Colonic mucosa (tissue), 4 donors: ENCODE measurements around the gene VN1R4. TPM values are rescaled to one million over a fixed set of nuclear protein-coding genes. Genes with fewer than 3 reads are reported as not detected.
"Not testable (repeated sequence)": the region's sequence is repeated elsewhere in the genome, so short reads cannot be mapped to it uniquely, and the experiment has no call there.

Experiments
- DNase-seq: peaks from one replicate; pipeline ENCODE4 v3.0.0-alpha.2; 2020
- H3K27ac ChIP-seq: fragments of 200-600 bp; one replicate; pipeline ENCODE4 v1.8.0; 2021
- H3K27me3 ChIP-seq: fragments of 200-600 bp; one replicate; pipeline ENCODE4 v1.8.0; 2021
- H3K36me3 ChIP-seq: fragments of 200-600 bp; one replicate; pipeline ENCODE4 v1.8.0; 2021
- H3K4me1 ChIP-seq: fragments of 200-600 bp; one replicate; pipeline ENCODE4 v1.8.0; 2021; ENCODE audit warnings: mild to moderate bottlenecking
- H3K4me3 ChIP-seq: fragments of 200-600 bp; one replicate; pipeline ENCODE4 v1.8.0; 2021
- H3K9ac ChIP-seq, 2 donors: one replicate each; pipeline ENCODE4 v1.7.0; 2013; ENCODE audit warnings: control low read depth in 2 of 2, low read depth in 2 of 2, low read length in 2 of 2
- H3K9me3 ChIP-seq: fragments of 200-600 bp; one replicate; pipeline ENCODE4 v1.8.0; 2021
- intact Hi-C: fragments of 100-400 bp; cut with DNase I; formaldehyde crosslinking; loops from one replicate; pipeline ENCODE4 v1.14.1; 2022
- total RNA-seq, 2 donors: library from RNA; stranded (reverse); fragmentation: NEBNext Ultra II Directional in 1 of 2; extraction: Animal tissue kit (Norgen Biotek cat#: 25700) in 1 of 2; gene quantifications; one replicate each; pipeline ENCODE4 v1.2.1, GENCODE V29; 2021
- TF ChIP-seq, protein P1 (sequence below): fragments of 200-600 bp; IDR thresholded peaks from one replicate; pipeline ENCODE4 v1.8.0; 2022; ENCODE audit warnings: antibody characterized with exemption, mild to moderate bottlenecking
- donor health status: healthy.
- donor health status: DM: no; HTN: no; CAD: no.
- donor health status: DM: no; HTN: no; CAD: no.

The VN1R4 gene
- total RNA-seq, 2 donors from 2014 or later: not detected

GRCh38 chr19:53254411-53255341 lies 12.8 kb downstream of the VN1R4 start, which contains the start of gene ZNF677:
TSS of gene ZNF677 (minus strand) at chr19:53254873. CDS start at chr19:53251550, 3,323 bp downstream.
- peak within 1 kb of the TSS; percentile 70 to 81 for H3K9ac ChIP-seq
- intact Hi-C loops: no loop called here
- H3K27ac ChIP-seq: no peak within 1 kb of the TSS

GRCh38 chr19:53246498-53246897 lies 21.0 kb downstream of the VN1R4 start:
- H3K4me1 ChIP-seq: no peaks in the 10 kb centered on the region
- no peak overlapping the region for H3K9ac ChIP-seq
- DNase-seq: no peak
- no peak overlapping the region for H3K4me3 ChIP-seq
- intact Hi-C loops: no loop called here
- no peaks in the 10 kb centered on the region for H3K27me3 ChIP-seq
- TF ChIP-seq, protein P1, sequence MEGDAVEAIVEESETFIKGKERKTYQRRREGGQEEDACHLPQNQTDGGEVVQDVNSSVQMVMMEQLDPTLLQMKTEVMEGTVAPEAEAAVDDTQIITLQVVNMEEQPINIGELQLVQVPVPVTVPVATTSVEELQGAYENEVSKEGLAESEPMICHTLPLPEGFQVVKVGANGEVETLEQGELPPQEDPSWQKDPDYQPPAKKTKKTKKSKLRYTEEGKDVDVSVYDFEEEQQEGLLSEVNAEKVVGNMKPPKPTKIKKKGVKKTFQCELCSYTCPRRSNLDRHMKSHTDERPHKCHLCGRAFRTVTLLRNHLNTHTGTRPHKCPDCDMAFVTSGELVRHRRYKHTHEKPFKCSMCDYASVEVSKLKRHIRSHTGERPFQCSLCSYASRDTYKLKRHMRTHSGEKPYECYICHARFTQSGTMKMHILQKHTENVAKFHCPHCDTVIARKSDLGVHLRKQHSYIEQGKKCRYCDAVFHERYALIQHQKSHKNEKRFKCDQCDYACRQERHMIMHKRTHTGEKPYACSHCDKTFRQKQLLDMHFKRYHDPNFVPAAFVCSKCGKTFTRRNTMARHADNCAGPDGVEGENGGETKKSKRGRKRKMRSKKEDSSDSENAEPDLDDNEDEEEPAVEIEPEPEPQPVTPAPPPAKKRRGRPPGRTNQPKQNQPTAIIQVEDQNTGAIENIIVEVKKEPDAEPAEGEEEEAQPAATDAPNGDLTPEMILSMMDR: no peak
- H3K27ac ChIP-seq: no peak overlapping the region
- H3K36me3 ChIP-seq: no peaks in the 10 kb centered on the region
- no peaks in the 10 kb centered on the region for H3K9me3 ChIP-seq

More at GRCh38 chr19:53254411-53255341, 12.8 kb downstream of the VN1R4 start, which contains the start of gene ZNF677:
- peak; percentile 87 for DNase-seq
- no peaks in the 10 kb centered on the region for H3K9me3 ChIP-seq
- H3K4me1 ChIP-seq: no peaks in the 10 kb centered on the region
- H3K36me3 ChIP-seq: no peaks in the 10 kb centered on the region
- H3K4me3 ChIP-seq: peak within 1 kb of the TSS; percentile 66
- TF ChIP-seq, protein P1: no peak
- no peaks in the 10 kb centered on the region for H3K27me3 ChIP-seq

- TF ChIP-seq, protein P1: no peak
- Histone ChIP-seq H3K36me3 (no peaks in the 10 kb centered on the region), H3K4me3 (no peak overlapping the region), H3K9ac (no peak overlapping the region), H3K4me1 (no peaks in the 10 kb centered on the region), H3K9me3 (peaks cover 18% of the 10 kb centered on the region), H3K27me3 (no peaks in the 10 kb centered on the region), H3K27ac (no peak overlapping the region)
- intact Hi-C loops: no loop called here
- DNase-seq: no peak
These were observed 30.3 kb downstream of the VN1R4 start for GRCh38 chr19:53237114-53237777.

DNA sequence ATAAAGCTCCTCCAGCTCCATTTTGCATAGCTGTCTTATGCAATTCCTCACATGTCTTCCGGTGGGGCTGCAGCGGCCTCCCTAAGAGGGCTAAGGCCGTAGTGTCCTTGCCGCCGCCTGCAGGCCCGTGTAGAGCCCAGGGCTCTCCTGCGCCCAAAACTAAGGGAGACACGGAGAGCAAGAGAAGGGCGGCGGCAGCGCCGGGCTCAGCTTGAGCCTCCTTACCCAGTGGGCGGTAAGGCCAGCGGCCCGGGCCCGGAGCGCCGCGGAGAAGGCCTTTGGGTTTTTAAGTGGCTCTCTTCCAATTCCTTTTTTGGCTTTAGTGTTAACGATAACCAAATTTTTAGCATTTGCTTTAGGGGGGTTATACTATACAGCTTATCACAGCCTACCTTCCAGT lies 42.9 kb downstream of the VN1R4 start:
- Histone ChIP-seq H3K9me3 (no peaks in the 10 kb centered on the region), H3K27ac (no peak overlapping the region), H3K4me1 (no peaks in the 10 kb centered on the region), H3K9ac (no peak overlapping the region), H3K27me3 (no peaks in the 10 kb centered on the region), H3K36me3 (no peaks in the 10 kb centered on the region), H3K4me3 (no peak overlapping the region)
- intact Hi-C loops: no loop called here
- TF ChIP-seq, protein P1: no peak
- no peak for DNase-seq

DNA sequence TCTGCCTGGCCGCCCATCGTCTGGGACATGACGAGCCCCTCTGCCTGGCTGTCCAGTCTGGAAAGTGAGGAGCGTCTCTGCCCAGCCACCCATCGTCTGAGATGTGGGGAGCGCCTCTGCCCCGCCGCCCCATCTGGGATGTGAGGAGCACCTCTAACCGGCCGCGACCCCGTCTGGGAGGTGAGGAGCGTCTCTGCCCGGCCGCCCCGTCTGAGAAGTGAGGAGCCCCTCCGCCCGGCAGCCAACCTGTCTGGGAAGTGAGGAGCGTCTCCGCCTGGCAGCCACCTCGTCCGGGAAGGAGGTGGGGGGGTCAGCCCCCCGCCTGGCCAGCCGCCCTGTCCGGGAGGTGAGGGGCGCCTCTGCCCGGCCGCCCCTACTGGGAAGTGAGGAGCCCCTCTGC lies 44.8 kb downstream of the VN1R4 start:
- H3K27ac ChIP-seq, H3K4me3 ChIP-seq, DNase-seq, intact Hi-C loops, H3K9me3 ChIP-seq, H3K27me3 ChIP-seq, H3K36me3 ChIP-seq, H3K9ac ChIP-seq, H3K4me1 ChIP-seq: not testable (repeated sequence)

Other genes with a start within 250 kb of the VN1R4 start
- not detected for gene ERVV-2, start 223.0 kb downstream of the VN1R4 start, total RNA-seq
- gene ZNF160, start 164.3 kb downstream of the VN1R4 start, total RNA-seq: 10 to 100 TPM; 15.5 to 20.9 TPM
- 1 to 10 TPM; 2.0 to 4.9 TPM for gene ZNF415, start 134.8 kb downstream of the VN1R4 start, total RNA-seq
- gene ZNF347, start 108.7 kb downstream of the VN1R4 start, total RNA-seq: 1 to 10 TPM; 6.2 to 7.6 TPM
- 1 to 10 TPM; 1.6 to 2.2 TPM for gene ZNF665, start 74.4 kb downstream of the VN1R4 start, total RNA-seq
- 1 to 10 TPM; 5.8 to 7.1 TPM for gene ZNF677, start 12.8 kb downstream of the VN1R4 start, total RNA-seq
- gene VN1R2, start 9.4 kb downstream of the VN1R4 start, total RNA-seq: not detected
- gene ZNF845, start 66.0 kb upstream of the VN1R4 start, total RNA-seq: 1 to 10 TPM; 7.7 to 7.9 TPM
- 10 to 100 TPM in 1 of 2 donors, 1 to 10 TPM in 1; 9.4 to 13.9 TPM for gene ZNF525, start 98.0 kb upstream of the VN1R4 start, total RNA-seq
- 10 to 100 TPM in 1 of 2 donors, 1 to 10 TPM in 1; 8.2 to 10.7 TPM for gene ZNF765, start 127.4 kb upstream of the VN1R4 start, total RNA-seq
- gene ZNF761, start 164.3 kb upstream of the VN1R4 start, total RNA-seq: 10 to 100 TPM in 1 of 2 donors, 1 to 10 TPM in 1; 5.6 to 10.1 TPM
- gene ZNF813, start 200.0 kb upstream of the VN1R4 start, total RNA-seq: 1 to 10 TPM; 3.6 to 4.9 TPM